HG02678 (cell line): ENCODE measurements around the gene TIAM2.
A peak's percentile ranks its signal among the peaks of the same experiment; 100 is the strongest.
"Not testable (repeated sequence)": the region's sequence is repeated elsewhere in the genome, so short reads cannot be mapped to it uniquely, and the experiment has no call there.

Source experiments
- ATAC-seq: cut with Tn5 transposase; IDR thresholded peaks from one replicate; pipeline ENCODE4 v1.9.1; 2021; ENCODE audit warnings: mild to moderate bottlenecking, moderate library complexity; ENCODE audit not compliant: unreplicated experiment

Gene TIAM2

DNA sequence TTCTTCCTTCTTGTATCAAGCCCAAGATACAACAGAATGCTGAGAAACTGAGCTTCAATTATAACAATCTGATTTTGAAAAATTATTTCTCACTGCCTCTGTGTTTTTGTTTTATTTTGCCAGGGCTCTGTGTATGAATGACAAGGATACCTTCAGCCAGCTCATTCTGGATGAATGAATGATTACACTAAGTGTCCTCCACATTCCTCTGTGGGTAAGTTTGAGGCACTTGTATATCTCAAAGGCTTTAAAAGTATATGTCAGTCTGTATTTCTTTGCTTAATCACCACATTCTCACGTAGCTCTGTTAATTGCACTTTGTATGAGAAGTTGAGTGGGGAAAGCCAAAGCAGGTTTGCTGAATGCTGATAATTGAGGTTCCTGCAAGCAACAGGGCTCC is 95.1 kb downstream of the TIAM2 start:
- ATAC-seq: no peak

DNA sequence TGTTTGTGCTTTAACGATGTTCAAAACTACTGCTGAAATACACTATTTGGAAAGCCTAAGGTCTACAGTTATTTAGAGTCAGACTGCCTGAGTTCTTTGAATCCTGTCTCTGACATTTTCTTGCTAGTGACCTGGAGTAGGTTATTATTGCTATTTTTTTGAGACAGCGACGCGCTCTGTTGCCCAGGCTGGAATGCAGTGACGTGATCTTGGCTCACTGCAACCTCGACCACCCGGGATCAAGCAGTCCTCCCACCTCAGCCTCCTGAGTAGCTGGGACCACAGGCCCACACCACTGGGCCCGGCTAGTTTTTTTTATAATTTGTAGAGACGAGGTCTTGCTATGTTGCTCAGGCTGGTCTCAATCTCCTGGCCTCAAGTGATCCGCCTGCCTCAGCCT is 96.6 kb downstream of the TIAM2 start:
- ATAC-seq: no peak

DNA sequence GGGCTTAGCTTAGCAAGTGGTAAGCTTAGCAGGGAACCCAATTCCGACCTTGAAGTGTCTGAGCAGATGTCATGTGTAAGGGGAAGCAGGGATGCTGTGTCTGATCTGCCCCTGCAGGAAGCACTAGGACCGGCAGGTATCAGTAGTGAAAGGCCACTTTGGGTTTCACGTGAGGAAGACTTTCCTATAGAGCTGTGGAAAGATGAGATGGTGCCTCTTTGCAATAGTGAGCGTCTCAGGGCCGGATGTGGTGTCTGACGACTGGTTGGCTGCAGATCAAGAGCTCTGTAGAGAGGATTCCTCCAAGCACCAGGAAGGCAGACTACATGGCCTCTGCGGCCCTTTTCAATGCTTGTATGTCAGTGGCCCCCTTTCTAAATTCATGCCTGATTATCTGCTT is 98.3 kb downstream of the TIAM2 start:
- ATAC-seq: no peak

DNA sequence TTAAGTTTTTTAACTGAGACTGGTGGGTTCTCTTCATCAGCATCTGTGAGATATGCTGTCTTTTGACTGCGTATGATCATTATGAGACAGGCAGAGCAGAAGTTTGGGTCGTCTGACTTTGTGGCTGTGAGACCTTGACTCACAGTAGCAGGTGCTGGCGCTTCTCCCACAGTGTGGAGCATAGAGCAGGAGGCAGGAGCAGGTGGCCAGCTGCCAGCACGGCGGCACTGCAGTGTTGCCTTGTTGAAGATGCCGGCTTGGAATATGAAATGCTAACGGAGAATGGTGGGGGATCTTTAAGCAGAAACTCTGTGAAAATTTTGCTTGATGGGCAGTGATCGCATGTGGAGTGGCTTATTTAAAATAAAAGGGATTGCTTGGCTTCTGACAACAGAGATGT is 105.0 kb downstream of the TIAM2 start:
- no peak for ATAC-seq

DNA sequence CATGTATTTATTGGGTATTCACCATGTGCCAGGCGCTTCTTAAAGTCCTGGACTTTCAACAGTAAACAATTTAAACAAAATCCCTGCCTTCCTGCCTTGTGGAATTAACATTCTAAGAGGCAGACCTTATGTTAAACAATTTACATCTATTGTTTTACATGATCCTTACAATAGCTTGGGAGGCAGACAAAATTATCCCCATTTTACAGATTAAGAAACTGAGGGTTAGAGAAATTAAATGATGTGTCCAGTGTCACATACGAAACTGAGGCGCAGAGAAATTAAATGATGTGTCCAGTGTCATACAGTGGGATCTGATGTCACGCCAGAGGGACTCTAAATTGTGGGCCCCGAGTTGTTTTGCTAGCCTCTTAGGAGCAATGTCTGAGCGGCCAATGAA is 105.5 kb downstream of the TIAM2 start:
- no peak for ATAC-seq

DNA sequence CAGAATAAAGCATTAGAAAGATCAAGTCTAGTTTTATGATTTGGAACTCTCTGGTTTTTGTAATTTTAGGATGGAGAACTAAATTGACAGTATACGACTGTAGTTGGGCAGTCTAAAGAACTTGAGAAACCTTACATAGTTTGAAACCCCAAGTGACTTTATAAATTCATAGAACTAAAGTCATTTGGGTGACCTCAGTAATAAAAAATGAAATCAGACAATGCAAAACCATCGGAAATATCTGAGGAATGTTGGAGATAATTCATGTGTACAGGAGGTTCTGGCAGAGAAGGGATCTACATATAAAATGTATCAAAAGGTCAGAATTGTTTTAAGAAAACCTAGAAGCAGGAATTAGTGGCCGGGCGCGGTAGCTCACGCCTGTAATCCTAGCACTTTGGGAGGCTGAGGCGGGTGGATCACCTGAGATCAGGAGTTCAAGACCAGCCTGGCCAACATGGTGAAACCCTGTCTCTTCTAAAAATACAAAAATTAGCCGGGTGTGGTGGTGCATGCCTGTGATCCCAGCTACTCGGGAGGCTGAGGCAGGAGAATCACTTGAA is 108.0 kb downstream of the TIAM2 start:
- not testable (repeated sequence) for ATAC-seq

DNA sequence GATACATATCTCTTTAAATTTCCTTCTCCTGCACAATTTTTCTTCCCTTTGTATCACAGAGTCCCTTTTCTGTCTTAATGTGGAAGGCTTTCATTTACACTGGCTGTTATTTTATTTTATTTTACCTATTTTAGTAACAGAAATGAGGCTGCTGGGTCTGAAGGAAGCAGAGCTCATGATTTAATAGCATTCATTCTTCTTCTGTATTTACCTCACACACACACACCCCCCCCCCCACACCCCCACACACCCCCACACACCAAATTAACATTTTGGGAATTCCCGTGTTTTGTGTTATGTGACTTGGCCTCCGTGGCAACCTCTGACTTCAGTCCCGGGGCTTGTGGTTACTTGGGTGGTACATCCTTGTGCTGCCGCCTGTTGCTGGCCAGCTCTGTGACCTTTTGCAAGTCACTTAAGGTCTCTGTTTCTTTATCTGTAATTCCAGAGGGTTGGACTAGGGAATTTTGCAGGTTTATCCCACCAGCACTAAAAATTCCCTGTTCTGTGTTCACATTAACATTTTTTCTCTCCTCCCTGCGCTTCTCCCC is 108.8 kb downstream of the TIAM2 start:
- ATAC-seq: no peak

DNA sequence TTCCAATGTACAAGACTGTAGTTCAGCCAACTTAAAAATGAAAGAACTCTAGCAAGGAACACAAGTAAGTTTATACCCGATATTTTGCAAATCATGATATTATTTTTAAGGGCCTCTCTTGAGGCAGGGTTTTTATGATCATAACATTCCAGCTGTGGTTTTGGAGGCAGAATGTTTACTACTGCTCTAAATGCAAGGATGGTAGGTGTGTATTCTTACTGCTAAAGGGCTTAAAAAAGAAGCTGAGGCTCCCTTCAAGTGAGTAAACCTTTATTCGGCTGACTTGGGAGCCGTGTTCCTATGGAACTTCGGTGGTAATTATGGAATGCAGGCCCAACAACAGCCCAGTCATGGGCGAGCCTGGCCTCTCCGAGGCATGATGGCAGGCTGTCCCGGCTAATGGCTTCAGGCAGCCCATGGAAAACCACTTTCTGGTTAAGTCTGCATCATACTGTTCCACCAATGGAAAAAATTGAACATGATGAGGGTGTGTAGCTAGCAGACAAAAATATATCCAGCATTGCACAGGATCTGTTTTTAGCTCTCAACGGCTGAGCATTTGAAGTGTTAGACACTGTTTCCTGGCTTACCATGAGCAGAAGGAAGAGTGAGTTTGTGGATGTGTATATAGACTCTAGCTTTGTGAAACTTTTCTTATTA is 111.5 kb downstream of the TIAM2 start:
- no peak for ATAC-seq

DNA sequence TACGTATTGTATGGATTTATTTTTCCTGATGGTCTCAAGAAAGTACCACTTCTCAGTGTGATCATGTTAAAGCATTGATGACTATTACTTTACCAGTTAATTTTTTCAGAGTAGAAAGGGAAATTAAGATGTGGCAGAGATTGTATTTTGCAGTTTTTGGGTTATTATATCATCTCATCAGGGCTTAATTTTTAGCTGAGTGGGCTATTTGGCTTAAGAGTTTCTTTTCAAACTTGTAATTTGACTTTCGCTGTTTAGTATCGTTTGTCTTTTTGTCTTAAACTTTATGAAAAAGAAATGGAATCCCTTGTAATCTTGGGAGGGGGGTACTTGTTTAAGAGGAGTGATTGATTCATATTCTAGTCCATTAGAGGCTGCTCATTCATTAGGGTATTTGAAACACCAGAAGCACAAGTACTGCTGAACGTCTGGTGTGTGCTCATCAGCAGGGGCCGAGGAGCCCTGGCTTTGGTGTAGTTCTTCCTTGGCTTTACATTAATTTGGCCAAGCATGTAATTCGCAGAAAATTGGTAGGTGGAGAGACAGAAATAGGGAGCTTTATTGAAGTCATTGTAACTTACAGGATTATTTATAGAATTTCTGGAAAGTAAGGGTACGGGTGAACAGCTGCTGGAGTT is 112.4 kb downstream of the TIAM2 start:
- no peak for ATAC-seq

DNA sequence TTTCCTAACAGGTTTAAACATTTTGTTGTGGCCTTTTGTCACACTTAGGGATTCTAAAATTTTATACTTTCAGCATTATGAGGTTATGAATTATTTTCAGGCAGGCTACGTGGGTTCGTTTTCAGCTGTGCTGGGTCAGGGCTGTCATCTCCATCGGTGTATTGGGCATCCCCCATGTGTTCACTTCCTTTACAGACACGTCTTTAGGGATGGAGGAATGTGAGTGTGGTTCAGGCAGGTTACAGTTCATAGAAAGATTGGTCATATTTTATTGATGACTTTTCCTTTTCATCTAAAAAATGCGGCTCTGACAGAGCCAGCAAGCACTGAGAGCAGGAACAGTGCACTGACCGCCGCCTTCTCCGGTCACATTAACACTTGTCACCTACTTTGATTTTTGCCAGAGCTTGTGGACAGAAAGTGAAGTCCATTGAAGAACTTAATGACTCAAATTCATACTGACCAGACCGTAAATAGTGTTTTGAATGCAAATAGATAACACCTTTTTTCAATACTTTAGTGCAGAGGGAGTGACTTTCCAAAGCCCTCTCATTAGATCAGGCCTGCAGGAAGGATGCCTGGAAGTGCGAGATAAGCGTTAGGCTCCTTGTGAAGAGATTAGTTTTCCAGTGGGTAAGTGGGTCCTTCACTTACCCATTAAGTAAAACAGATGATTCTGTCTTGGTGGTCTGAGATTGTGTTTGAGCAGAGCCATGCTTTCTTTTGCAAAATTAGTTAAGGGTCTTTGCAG is 113.1 kb downstream of the TIAM2 start:
- ATAC-seq: no peak

DNA sequence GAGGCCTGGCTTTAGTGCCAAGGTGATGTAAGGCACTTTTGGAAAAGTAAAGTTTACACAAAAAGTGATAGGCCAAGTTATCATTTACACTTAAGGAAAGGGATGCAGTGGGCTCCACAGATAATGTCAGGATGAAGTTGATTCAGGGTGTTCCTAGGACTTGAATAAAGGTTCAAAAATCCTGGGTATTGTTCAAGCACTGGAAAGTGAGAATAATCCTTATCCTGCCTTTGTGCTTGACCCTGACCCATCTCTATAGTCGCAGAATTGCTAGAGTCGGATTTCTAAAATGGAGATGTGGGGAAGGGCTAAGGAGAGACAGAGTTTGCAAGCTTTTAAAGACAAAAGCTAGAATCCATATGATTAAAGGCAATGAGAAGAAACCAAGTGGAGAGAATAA is 115.6 kb downstream of the TIAM2 start:
- no peak for ATAC-seq

DNA sequence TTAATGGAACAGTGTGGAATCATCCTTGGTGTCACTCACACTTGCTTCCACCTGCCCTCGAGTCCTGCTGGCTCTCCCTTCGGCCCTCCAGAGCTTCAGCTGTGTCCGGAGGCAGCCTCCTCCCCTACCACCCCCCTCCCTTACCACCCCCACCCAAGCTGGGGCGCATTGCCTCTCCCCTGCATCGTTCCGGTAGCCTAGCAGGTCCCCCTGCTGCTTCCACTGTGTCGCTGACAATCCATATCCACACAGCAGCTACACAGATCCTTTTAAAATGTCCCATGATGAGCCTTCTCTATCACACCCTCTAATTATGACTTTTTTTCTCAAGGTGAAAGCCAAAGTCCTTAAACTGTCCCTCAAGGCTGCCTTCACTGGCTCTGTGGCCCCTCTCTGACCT is 117.6 kb downstream of the TIAM2 start:
- ATAC-seq: no peak

DNA sequence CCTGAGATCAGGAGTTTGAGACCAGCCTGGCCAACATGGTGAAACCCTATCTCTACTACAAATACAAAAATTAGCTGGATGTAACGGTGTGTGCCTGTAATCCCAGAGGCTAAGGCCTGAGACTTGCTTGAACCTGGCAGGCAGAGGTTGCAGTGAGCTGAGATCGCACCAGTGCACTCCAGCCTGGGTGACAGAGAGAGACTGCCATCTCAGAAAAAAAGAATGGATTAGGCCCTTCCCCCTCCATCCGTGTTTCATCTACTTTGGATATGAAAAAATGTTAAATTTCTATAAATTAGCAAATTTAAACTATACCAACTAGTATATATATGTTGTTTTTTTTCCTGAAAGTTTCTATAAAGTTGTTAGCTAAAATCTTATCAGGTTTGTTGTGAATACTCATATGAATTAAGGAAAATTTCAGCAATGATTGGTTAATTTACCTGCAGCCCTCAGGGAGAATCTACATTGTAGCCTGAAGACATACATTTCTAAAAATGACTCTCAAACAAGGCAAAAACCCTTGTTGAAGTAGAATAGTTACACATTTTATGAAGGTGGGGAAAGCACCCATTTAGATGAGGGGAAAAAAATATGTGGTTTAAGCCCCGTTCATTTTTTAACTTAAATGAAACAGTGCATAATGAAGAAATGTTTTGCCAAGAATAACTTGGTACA is 120.9 kb downstream of the TIAM2 start:
- peak; percentile 40 for ATAC-seq

DNA sequence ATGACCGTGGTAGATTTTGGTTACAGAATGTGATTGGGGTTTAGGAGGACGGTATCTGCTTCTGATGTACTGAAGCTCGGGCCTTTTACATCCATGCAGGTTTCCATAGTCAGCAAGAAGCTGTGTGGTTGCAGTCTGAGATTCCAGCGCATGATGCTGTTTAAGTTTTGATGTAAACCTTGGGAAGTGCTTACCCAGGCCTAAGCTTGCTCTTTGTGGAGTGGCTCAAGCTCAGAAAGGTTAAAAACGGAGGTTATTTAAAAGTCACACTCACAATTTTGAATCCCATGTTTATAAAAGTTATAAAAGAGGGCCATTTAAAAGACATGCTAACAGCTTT is 121.4 kb downstream of the TIAM2 start:
- ATAC-seq: no peak

DNA sequence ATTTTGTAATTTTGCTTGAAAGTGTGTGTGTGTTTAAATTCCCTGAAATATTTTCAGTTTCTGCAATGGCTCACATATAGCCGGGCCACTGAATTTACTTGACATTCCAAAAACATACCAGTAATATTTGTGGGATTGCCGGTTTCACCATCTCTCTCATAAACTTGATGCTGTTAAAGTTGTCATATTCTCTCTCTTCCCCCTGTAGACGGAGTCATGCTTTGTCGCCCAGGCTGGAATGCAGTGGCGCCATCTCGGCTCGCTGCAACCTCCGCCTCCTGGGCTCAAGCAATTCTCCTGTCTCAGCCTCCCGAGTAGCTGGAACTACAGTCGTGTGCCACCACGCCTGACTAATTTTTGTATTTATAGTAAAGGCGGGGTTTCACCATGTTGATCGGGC is 122.1 kb downstream of the TIAM2 start:
- ATAC-seq: no peak

DNA sequence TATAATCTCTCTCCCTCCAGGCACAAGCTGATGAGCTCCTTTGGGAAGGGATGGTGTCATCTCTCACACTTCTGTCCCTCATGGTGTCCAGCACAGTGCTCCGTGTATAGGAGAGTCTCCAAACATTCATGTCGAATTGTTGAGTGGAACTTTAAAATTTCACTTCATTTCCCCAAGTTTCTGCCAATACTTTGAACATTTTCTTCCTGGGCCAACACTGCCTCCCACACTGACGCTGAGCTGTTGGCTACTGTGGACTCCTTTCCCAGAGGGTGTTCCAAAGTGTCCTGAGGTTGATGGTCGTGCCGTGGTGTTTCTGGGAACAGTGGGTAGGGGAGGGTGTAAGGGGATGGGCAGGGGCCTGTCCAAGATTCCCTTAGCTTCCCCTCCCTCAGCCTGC is 122.7 kb downstream of the TIAM2 start:
- ATAC-seq: no peak

DNA sequence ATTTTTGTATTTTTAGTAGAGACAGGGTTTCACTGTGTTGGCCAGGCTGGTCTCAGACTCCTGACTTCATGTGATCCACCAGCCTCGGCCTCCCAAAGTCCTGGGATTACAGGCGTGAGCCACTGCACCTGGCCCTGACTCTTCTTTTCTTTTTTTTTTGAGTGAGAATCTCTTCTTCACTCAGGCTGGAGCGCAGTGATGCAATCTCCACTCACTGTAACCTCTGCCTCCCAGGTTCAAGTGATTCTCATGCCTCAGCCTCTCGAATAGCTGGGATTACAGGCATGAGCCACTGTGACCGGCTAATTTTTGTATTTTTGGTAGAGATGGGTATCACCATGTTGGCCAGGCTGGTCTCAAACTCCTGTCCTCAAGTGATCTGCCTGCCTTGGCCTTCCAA is 124.1 kb downstream of the TIAM2 start:
- not testable (repeated sequence) for ATAC-seq

DNA sequence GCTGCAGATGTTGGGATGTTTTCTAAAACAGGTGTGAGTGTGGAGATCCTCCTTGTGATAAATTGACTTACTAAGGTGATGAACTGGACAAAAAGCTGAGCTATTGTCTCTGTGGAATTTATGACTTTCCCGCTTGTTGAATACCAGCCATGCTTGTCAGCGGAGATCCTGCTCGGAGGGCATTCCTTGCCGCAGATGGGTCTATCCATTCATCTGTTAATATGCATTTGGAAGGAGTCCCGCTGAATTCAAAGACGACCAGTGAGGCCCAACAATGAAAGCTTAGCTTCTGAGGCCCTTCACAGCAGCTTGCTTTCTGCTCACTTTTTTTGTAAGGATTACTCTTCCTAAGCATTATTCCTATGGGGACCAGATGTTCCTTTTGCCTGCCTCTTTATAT is 124.9 kb downstream of the TIAM2 start:
- no peak for ATAC-seq

DNA sequence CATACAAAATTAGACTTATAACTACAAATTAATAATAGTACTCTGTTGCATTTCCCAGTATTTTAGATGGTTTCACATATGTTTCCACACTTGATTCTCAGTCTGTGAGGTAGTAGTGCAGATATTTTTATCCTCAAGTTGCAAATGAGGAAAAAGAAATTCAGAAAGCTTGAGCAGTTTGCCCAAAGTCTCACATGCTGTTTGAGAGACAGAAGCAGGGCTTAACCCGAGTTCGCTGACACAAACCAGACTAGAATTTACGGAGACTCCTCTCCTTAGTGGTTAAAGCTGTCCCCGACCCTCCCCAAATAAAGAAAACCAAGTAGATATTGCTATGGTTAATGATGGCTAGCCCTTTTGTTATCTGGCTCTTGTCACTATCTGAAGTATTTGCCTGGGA is 126.2 kb downstream of the TIAM2 start:
- no peak for ATAC-seq

DNA sequence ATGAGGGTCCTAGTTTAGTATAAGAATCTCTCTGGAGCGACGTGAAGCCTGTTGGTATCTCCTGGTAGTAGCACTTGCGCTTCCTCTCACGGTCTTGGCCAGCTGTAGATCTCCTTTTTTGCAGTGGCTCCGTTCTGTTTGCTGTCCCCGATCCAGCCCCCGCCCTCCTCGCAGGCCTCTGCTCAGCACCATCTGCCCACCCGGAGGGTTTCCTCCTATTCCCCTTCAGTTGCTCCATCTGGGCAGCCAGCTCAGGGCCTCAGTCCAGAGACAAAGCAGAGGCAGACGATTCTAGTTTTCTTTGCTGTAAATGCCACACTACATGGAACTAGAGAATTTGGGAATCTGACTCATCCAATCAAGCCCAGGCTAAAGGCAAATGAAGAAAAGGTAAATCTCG is 126.6 kb downstream of the TIAM2 start:
- no peak for ATAC-seq
